GM18505 (cell line): ENCODE results near the gene KPNA6.
"Not testable (repeated sequence)": the region's sequence is repeated elsewhere in the genome, so short reads cannot be mapped to it uniquely, and the experiment has no call there.

Experiments
- ATAC-seq: cut with Tn5 transposase; IDR thresholded peaks from one replicate; pipeline ENCODE4 v1.9.1; 2021; ENCODE audit not compliant: unreplicated experiment
- POLR2A ChIP-seq: IDR thresholded peaks from 4 replicates; pipeline ENCODE4 v1.6.1; 2011; ENCODE audit warnings: borderline replicate concordance; ENCODE audit not compliant: insufficient read depth, insufficient read length; ENCODE audit errors: extremely low read depth

KPNA6 gene

DNA sequence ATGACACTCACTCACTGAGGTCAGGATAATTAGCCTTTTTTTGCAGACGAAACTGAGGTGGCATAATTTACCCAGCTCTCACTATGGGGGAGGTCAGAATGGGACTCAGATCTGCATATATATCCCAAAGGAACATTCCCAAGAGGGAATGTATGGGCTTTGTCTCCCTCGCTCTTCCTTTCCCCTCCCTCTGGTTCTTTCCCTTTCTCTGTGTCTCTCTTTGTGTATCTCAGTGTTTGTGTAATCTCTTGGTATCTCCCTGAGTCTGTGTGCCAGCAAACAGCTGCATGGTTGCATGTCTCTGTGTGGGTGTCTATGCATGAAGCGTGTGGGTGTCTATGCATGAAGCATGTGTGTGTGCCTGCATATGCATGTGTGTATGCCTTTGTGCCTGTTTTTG is 30.4 kb upstream of the KPNA6 start:
- TF ChIP-seq POLR2A, result no peak
- ATAC-seq, result no peak

- TF ChIP-seq POLR2A, result no peak
- ATAC-seq, result no peak
Measured at GRCh38 chr1:32082022-32082421, 25.8 kb upstream of the KPNA6 start.

DNA sequence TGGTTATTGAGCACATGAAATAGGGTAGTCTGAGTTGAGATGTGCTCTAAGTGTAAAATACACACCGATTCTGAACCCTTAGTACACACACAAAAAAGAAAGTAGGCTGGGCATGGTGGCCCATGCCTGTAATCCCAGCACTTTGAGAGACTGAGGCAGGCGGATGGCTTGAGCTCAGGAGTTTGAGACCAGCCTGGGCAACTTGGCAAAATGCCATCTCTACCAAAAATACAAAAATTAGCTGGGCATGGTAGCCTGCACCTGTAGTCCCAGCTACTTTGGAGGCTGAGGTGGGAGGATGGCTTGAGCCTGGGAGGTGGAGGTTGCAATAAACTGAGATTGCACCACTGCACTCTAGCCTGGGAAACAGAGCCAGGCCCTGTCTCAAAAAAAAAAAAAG is 21.5 kb upstream of the KPNA6 start:
- not testable (repeated sequence) for ATAC-seq

DNA sequence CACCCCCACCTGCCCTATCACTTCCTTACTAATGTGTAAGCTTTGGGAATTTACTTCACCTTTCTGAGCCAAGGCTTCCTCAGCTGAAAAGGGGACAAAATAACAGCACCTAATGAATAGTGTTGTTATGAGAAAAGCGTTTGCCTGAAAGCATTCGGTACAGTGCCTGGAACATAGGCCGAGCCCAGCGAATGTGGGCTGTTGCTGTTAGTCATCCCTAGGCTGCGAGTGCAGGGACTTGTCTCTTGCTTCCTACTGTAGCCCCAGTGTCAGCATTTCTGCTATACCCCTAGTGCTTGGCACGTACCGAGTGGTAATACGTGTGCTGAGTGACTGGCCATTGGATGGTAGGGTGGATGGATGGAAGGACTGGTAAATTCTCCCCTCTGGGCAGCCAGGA is 16.7 kb upstream of the KPNA6 start:
- no peak for TF ChIP-seq POLR2A
- no peak for ATAC-seq

DNA sequence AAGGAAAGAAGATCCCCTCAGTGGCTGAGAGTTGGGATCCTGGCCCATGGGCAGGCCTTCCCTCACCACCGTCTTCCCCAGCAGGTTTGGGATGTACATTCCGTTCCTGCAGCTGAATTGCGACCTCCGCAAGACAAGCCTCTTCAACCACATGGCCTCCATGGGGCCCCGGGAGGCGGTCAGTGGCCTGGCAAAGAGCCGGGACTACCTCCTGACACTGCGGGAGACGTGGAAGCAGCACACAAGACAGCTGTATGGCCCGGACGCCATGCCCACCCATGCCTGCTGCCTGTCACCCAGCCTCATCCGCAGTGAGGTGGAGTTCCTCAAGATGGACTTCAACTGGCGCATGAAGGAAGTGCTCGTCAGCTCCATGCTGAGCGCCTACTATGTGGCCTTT is 16.3 kb upstream of the KPNA6 start:
- TF ChIP-seq POLR2A, result no peak
- ATAC-seq, result no peak

- ATAC-seq, result no peak
- TF ChIP-seq POLR2A, result no peak
Measured at GRCh38 chr1:32094746-32095521, 12.9 kb upstream of the KPNA6 start.

DNA sequence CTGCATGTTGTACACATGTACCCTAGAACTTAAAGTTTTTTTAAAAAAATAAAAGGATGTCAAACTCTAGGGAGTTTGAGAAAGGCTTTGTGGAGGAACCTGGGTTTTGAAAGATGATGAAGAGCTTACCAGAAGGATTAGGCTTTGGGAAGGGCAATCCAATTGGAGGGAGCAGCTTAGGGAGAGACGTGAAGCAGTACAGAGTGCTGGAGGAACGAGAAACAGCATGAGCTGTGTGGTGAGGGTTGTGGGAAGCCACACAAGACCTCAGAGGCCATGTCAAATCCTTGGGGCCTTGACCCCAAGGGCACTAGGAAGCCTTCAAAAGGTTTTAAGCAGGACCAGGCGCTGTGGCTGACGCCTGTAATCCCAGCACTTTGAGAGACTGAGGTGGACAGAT is 8.4 kb upstream of the KPNA6 start:
- ATAC-seq, result no peak
- no peak for TF ChIP-seq POLR2A

GRCh38 chr1:32100359-32100758 is 7.5 kb upstream of the KPNA6 start:
- no peak for ATAC-seq
- TF ChIP-seq POLR2A, result no peak

DNA sequence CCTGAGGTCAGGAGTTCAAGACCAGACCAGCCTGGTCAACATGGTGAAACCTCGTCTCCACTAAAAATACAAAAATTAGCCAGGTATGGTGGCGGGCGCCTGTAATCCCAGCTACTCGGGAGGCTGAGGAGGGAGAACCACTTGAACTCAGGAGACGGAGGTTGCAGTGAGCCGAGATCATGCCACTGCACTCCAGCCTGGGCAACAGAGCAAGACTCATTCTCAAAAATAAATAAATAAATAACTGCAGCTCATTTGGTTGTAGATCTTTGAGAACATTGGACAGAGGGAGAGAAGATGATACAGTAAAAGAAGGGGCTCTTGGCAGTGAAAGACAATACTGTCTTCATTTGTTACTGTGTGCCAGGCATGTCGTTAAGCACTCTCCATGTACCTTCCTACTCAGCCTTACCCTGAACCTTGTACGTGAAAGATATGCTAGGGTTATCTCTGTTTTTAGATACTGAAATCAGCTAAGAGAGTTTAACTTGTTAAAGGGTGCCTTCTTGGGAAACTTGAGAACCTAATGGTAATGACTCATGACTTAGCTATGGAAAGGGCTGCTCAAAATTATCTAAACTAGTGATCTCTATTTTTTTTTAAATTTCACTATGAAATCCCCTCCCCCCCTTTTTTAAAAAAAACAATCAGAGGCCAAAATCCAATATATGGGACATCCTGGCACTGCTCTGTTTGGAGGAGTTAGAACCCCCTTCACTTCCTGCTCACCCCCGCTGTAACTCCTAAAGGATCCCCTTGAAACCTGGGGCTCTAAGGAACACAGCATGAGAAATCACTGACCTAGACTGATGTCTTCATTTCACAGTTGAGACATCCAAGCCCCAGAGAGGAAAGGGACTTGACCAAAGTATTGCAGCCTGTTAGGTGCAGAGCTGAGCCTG is 6.8 kb upstream of the KPNA6 start:
- TF ChIP-seq POLR2A, result no peak
- ATAC-seq, result no peak

- ATAC-seq, result no peak
- no peak for TF ChIP-seq POLR2A
Measured at GRCh38 chr1:32104127-32104526, 3.7 kb upstream of the KPNA6 start.

DNA sequence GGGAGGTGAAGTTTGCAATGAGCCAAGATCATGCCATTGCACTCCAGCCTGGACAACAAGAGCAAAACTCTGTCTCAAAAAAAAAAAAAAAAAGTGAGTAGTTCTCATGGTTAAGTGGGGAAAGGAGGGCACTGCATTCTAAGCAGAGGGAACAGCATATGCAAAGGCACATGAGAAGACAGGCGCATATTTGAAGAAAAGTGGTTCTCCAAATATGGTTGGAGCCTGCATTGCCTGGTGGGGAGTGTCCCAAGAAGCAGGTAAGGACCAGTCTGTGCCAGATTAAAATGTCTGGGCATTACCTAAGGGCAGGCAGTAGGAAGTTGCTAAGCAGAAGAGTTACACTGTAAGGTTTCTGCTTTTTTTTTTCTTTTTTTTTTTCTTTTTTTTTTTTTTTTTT is 2.5 kb upstream of the KPNA6 start:
- TF ChIP-seq POLR2A, result no peak
- no peak for ATAC-seq

GRCh38 chr1:32106663-32107275 is 1.1 kb upstream of the KPNA6 start:
- TF ChIP-seq POLR2A, result no peak
- ATAC-seq, result no peak

GRCh38 chr1:32111040-32111623 is 3.3 kb downstream of the KPNA6 start:
- no peak for ATAC-seq

More at GRCh38 chr1:32111040-32111623, 3.3 kb downstream of the KPNA6 start:
- no peak for TF ChIP-seq POLR2A
